Stimulated activated CD4-positive, alpha-beta T cell treated with anti-CD3 and anti-CD28 coated beads, TNF-alpha, amount 100 ng/mL, for 4 hours (primary cell): ENCODE results near the gene ACER3.
"Not testable (repeated sequence)": the region's sequence is repeated elsewhere in the genome, so short reads cannot be mapped to it uniquely, and the experiment has no call there.

Source experiments
- DNase-seq, 3 experiments: peaks; one replicate each; pipeline ENCODE4 v3.0.0-alpha.2; 2020; ENCODE audit warnings: low read depth in 3 of 3

ACER3 gene

GRCh38 chr11:76919887-76920746, 59.4 kb downstream of the ACER3 start:
- DNase-seq = peak; percentile 3 to 30 (median 4)

- DNase-seq = no peak
Observed at GRCh38 chr11:76927160-76927559, 66.4 kb downstream of the ACER3 start.

GRCh38 chr11:76935042-76935441, 74.3 kb downstream of the ACER3 start:
- no peak for DNase-seq

- DNase-seq = no peak
Observed at GRCh38 chr11:76939219-76939631, 78.5 kb downstream of the ACER3 start.

GRCh38 chr11:76944225-76944624, 83.5 kb downstream of the ACER3 start:
- no peak for DNase-seq

- no peak for DNase-seq
Observed at GRCh38 chr11:76946223-76946622, 85.5 kb downstream of the ACER3 start.

GRCh38 chr11:76947190-76947589, 86.5 kb downstream of the ACER3 start:
- DNase-seq = no peak

GRCh38 chr11:76947800-76948199, 87.1 kb downstream of the ACER3 start:
- DNase-seq = no peak

- no peak for DNase-seq
Observed at GRCh38 chr11:76955459-76956114, 94.9 kb downstream of the ACER3 start.

GRCh38 chr11:76962583-76963416, 102.1 kb downstream of the ACER3 start:
- DNase-seq = no peak

GRCh38 chr11:76963417-76964168, 102.9 kb downstream of the ACER3 start:
- not testable (repeated sequence) for DNase-seq

- DNase-seq = no peak
Observed at GRCh38 chr11:76972051-76972450, 111.3 kb downstream of the ACER3 start.

GRCh38 chr11:76974179-76974891, 113.6 kb downstream of the ACER3 start:
- no peak for DNase-seq

GRCh38 chr11:76975513-76975912, 114.8 kb downstream of the ACER3 start:
- DNase-seq = no peak

GRCh38 chr11:76977791-76978190, 117.1 kb downstream of the ACER3 start:
- no peak for DNase-seq

- DNase-seq = no peak
Observed at GRCh38 chr11:76978239-76978638, 117.5 kb downstream of the ACER3 start.

GRCh38 chr11:76978818-76979217, 118.1 kb downstream of the ACER3 start:
- no peak for DNase-seq

GRCh38 chr11:76980196-76980595, 119.5 kb downstream of the ACER3 start:
- no peak for DNase-seq

- no peak for DNase-seq
Observed at GRCh38 chr11:76984743-76985142, 124.0 kb downstream of the ACER3 start.

- no peak for DNase-seq
Observed at GRCh38 chr11:76987203-76987602, 126.5 kb downstream of the ACER3 start.

- DNase-seq = no peak
Observed at GRCh38 chr11:76990628-76991027, 129.9 kb downstream of the ACER3 start.
